GM19328 (cell line): ENCODE results near the gene SEL1L.
"Not testable (repeated sequence)": the region's sequence is repeated elsewhere in the genome, so short reads cannot be mapped to it uniquely, and the experiment has no call there.

Experiments
- ATAC-seq: cut with Tn5 transposase; IDR thresholded peaks from one replicate; pipeline ENCODE4 v1.9.1; 2021; ENCODE audit warnings: mild to moderate bottlenecking, moderate library complexity; ENCODE audit not compliant: unreplicated experiment

SEL1L gene

GRCh38 chr14:81529391-81529790, 4.3 kb downstream of the SEL1L start:
- no peak for ATAC-seq

GRCh38 chr14:81525129-81525528, 8.5 kb downstream of the SEL1L start:
- no peak for ATAC-seq

- ATAC-seq, result no peak
Measured at GRCh38 chr14:81523616-81524015, 10.0 kb downstream of the SEL1L start.

- no peak for ATAC-seq
Measured at GRCh38 chr14:81523016-81523415, 10.6 kb downstream of the SEL1L start.

- ATAC-seq, result no peak
Measured at GRCh38 chr14:81521356-81521755, 12.3 kb downstream of the SEL1L start.

- no peak for ATAC-seq
Measured at GRCh38 chr14:81519200-81520011, 14.2 kb downstream of the SEL1L start.

- no peak for ATAC-seq
Measured at GRCh38 chr14:81517798-81518398, 15.8 kb downstream of the SEL1L start.

- ATAC-seq, result no peak
Measured at GRCh38 chr14:81516986-81517797, 16.5 kb downstream of the SEL1L start.

- not testable (repeated sequence) for ATAC-seq
Measured at GRCh38 chr14:81515927-81516326, 17.7 kb downstream of the SEL1L start.

GRCh38 chr14:81512826-81513225, 20.8 kb downstream of the SEL1L start:
- ATAC-seq, result not testable (repeated sequence)

- no peak for ATAC-seq
Measured at GRCh38 chr14:81511111-81511904, 22.3 kb downstream of the SEL1L start.

- ATAC-seq, result no peak
Measured at GRCh38 chr14:81509838-81510452, 23.7 kb downstream of the SEL1L start.

- ATAC-seq, result no peak
Measured at GRCh38 chr14:81509321-81509720, 24.3 kb downstream of the SEL1L start.

- ATAC-seq, result no peak
Measured at GRCh38 chr14:81506487-81506886, 27.2 kb downstream of the SEL1L start.

- no peak for ATAC-seq
Measured at GRCh38 chr14:81504864-81505263, 28.8 kb downstream of the SEL1L start.

GRCh38 chr14:81485781-81486180, 47.9 kb downstream of the SEL1L start:
- ATAC-seq, result no peak

GRCh38 chr14:81485372-81485771, 48.3 kb downstream of the SEL1L start:
- no peak for ATAC-seq

GRCh38 chr14:81484120-81484519, 49.5 kb downstream of the SEL1L start:
- ATAC-seq, result no peak

GRCh38 chr14:81480741-81481140, 52.9 kb downstream of the SEL1L start:
- no peak for ATAC-seq

GRCh38 chr14:81478446-81478845, 55.2 kb downstream of the SEL1L start:
- no peak for ATAC-seq
